Measurements from ENCODE around the gene KCNH3. TPM values are rescaled to one million over a fixed set of nuclear protein-coding genes. Genes with fewer than 3 reads are reported as not detected.

Gene KCNH3
- total RNA-seq, 1 experiment from 2014 or later: 0.26 TPM

- H3K23ac ChIP-seq (ENCODE audit: insufficient read length, low read depth, low read length): no peak overlapping the region
- H2BK5ac ChIP-seq (ENCODE audit: insufficient read length, low read length): no peak overlapping the region
- H3K36me3 Mint-ChIP-seq (ENCODE audit: insufficient read depth in 1 of 3, low read depth in 3 of 3): no peaks in the 10 kb centered on the region
- no peak overlapping the region for H4K8ac ChIP-seq (replicated peaks; ENCODE audit: insufficient read length, low read depth, low read length)
- peak overlapping the region; percentile 59 to 81 for H3K4me3 Mint-ChIP-seq
- peak; percentile 40; the same call in 2 of the 3 replicates for TF ChIP-seq CTCF (conservative IDR thresholded peaks at IDR 0.05)
- peaks cover 51% of the 10 kb centered on the region for H3K27me3 ChIP-seq (ENCODE audit: insufficient read depth, low read length)
- H3K23me2 ChIP-seq (ENCODE audit: insufficient read length, low read depth, low read length, poor library complexity, severe bottlenecking): peaks cover 10% of the 10 kb centered on the region
- no peak overlapping the region for H4K91ac ChIP-seq (ENCODE audit: insufficient read length, low read depth, low read length)
- H4K5ac ChIP-seq (ENCODE audit: insufficient read length, low read depth, low read length): no peak overlapping the region
- no peak overlapping the region for H3K56ac ChIP-seq (ENCODE audit: insufficient read length, low read depth, low read length)
- H3K27ac ChIP-seq (ENCODE audit: insufficient read length, low read depth, low read length): no peak overlapping the region
- no peak overlapping the region for H2BK120ac ChIP-seq (ENCODE audit: low read depth, low read length, poor library complexity, severe bottlenecking)
- H3K79me1 ChIP-seq (ENCODE audit: insufficient read depth, low read depth, low read length, poor library complexity, severe bottlenecking): no peaks in the 10 kb centered on the region
- H3K27me3 Mint-ChIP-seq (ENCODE audit: low read depth): peaks cover 88% of the 10 kb centered on the region
- no peaks in the 10 kb centered on the region for H4K20me1 ChIP-seq (ENCODE audit: control insufficient read depth, insufficient read depth, insufficient read length)
- no peak overlapping the region for H3K14ac ChIP-seq (ENCODE audit: insufficient read depth, low read length)
- H3K4ac ChIP-seq (ENCODE audit: low read depth, low read length): no peak overlapping the region
- no CpG with 5 or more reads among the region's 61 CpGs for WGBS (ENCODE audit: extremely low coverage, insufficient read length, low lambda C conversion rate)
- no peaks in the 10 kb centered on the region; the same call in 1 of the 2 replicates for H3K4me1 ChIP-seq (ENCODE audit: insufficient read depth, low read length)
- no peak overlapping the region for H3K9ac ChIP-seq (ENCODE audit: extremely low read depth, insufficient read length, low read length)
- H3K9me3 Mint-ChIP-seq: no peaks in the 10 kb centered on the region; a peak in 1 of 5 replicates
- no peaks in the 10 kb centered on the region for H3K9me3 ChIP-seq (ENCODE audit: control insufficient read depth, low read depth, low read length)
- DNase-seq: peak; percentile 64
- no peak overlapping the region for H2AFZ ChIP-seq (ENCODE audit: low read length)
- H2BK15ac ChIP-seq (ENCODE audit: low read depth, low read length): no peak overlapping the region
- no peaks in the 10 kb centered on the region for H3K79me2 ChIP-seq (ENCODE audit: insufficient read depth, low read length)
- peak overlapping the region; percentile 49 for H3K4me2 ChIP-seq (ENCODE audit: insufficient read depth, insufficient read length, low read length)
- no peak overlapping the region for H2BK12ac ChIP-seq (ENCODE audit: insufficient read length, low read depth, low read length)
- H3K27ac Mint-ChIP-seq: no peak overlapping the region
- H3T11ph ChIP-seq (ENCODE audit: low read length): no peak overlapping the region
- peaks cover 9 to 27% of the 10 kb centered on the region in 2 experiments for H3K4me1 Mint-ChIP-seq
- H2BK20ac ChIP-seq (ENCODE audit: low read depth, low read length, poor library complexity, severe bottlenecking): no peak overlapping the region
- no peak overlapping the region for H3K18ac ChIP-seq (ENCODE audit: insufficient read length, low read depth, low read length)
- H2AK5ac ChIP-seq (ENCODE audit: insufficient read length, low read length): no peak overlapping the region
Observed at GRCh38 chr12:49537752-49538509, 899 bp upstream of the KCNH3 start.

Data from H9 (cell line).